Measurements from ENCODE around the gene NSFL1C.

GRCh38 chr20:1443085-1443484, 23.6 kb downstream of the NSFL1C start:
- TF ChIP-seq MEF2D (tag; conservative IDR thresholded peaks at IDR 0.05; ENCODE audit: low read depth) (no peak), ZBTB5 (IDR thresholded peaks at IDR 0.05) (no peak), SMAD4 (CRISPR knock-in tag; conservative IDR thresholded peaks at IDR 0.05) (no peak), ZHX1 (conservative IDR thresholded peaks at IDR 0.05; ENCODE audit: low read length) (no peak), POLR2A (conservative IDR thresholded peaks at IDR 0.05) (no peak), ATF4 (CRISPR knock-in tag; IDR thresholded peaks at IDR 0.05) (no peak), CC2D1A (IDR thresholded peaks at IDR 0.05) (no peak)
